K562 (cell line): Measurements from ENCODE around the gene TRAF3IP1. TPM values are rescaled to one million over a fixed set of nuclear protein-coding genes. Genes with fewer than 3 reads are reported as not detected.

ENCODE experiments used
- BRD4 ChIP-seq: fragments of 200-600 bp; sonication (generic); IDR thresholded peaks from 2 replicates; pipeline ENCODE4 v1.6.1; 2017; ENCODE audit warnings: inconsistent platforms
- CBFB ChIP-seq: sonication (generic); formaldehyde crosslinking; IDR thresholded peaks from 2 replicates; pipeline ENCODE4 v1.4.0; 2020; ENCODE audit warnings: mild to moderate bottlenecking, missing genetic modification reagents
- EP300 ChIP-seq: IDR thresholded peaks from 2 replicates; pipeline ENCODE4 v1.6.1; 2012; ENCODE audit warnings: low read length, improper control_type of control experiment
- EP400 ChIP-seq: fragments of 450-650 bp; IDR thresholded peaks from 2 replicates; pipeline ENCODE4 v1.6.1; 2017; ENCODE audit warnings: antibody characterized with exemption, mild to moderate bottlenecking, moderate library complexity
- KDM5B ChIP-seq: fragments of 200-600 bp; sonication (generic); IDR thresholded peaks from 2 replicates; pipeline ENCODE4 v1.6.1; 2012; ENCODE audit warnings: low read depth, mild to moderate bottlenecking, moderate library complexity, low read length, control low read depth, inconsistent platforms; ENCODE audit not compliant: insufficient replicate concordance
- SAFB2 ChIP-seq: fragments of 200-400 bp; formaldehyde crosslinking; IDR thresholded peaks from 2 replicates; pipeline ENCODE4 v1.6.1; 2018; ENCODE audit warnings: borderline replicate concordance, low read length, low read depth, moderate library complexity; ENCODE audit not compliant: severe bottlenecking
- TAF15 ChIP-seq: fragments of 200-400 bp; formaldehyde crosslinking; IDR thresholded peaks from 2 replicates; pipeline ENCODE4 v1.6.1; 2017; ENCODE audit warnings: mild to moderate bottlenecking, low read depth, low read length, moderate library complexity
- TAF9B ChIP-seq: fragments of 450-650 bp; IDR thresholded peaks from 2 replicates; pipeline ENCODE4 v1.6.1; 2018; ENCODE audit warnings: mild to moderate bottlenecking; ENCODE audit not compliant: partially characterized antibody
- TEAD2 ChIP-seq: fragments of 450-650 bp; IDR thresholded peaks from 2 replicates; pipeline ENCODE4 v1.6.1; 2016; ENCODE audit warnings: missing genetic modification characterization, control low read depth, missing compliant biosample characterization
- YBX1 ChIP-seq: fragments of 450-650 bp; IDR thresholded peaks from 2 replicates; pipeline ENCODE4 v1.7.1; 2016; ENCODE audit warnings: mild to moderate bottlenecking
- ZC3H4 ChIP-seq: sonication (generic); formaldehyde crosslinking; IDR thresholded peaks from 2 replicates; pipeline ENCODE4 v1.9.0; 2021; ENCODE audit warnings: missing genetic modification reagents, borderline replicate concordance
- ZFX ChIP-seq: sonication (generic); formaldehyde crosslinking; IDR thresholded peaks from 2 replicates; pipeline ENCODE4 v1.8.0; 2022; ENCODE audit warnings: mild to moderate bottlenecking, missing genetic modification reagents, moderate library complexity
- ZNF263 ChIP-seq: sonication (generic); formaldehyde crosslinking; IDR thresholded peaks from 2 replicates; pipeline ENCODE4 v1.8.0; 2022; ENCODE audit warnings: mild to moderate bottlenecking, missing genetic modification reagents, borderline replicate concordance
- ZNF445 ChIP-seq: fragments of 250-450 bp; sonication (Bioruptor Pico); IDR thresholded peaks from 2 replicates; pipeline ENCODE4 v1.4.0; 2020; ENCODE audit warnings: low read depth, mild to moderate bottlenecking, moderate library complexity
- ZNF778 ChIP-seq: fragments of 450-650 bp; formaldehyde crosslinking; IDR thresholded peaks from 2 replicates; pipeline ENCODE4 v1.4.0; 2020; ENCODE audit warnings: mild to moderate bottlenecking, moderate library complexity
- polyA plus RNA-seq, 8 experiments: library from polyadenylated mRNA; depleted of rRNA in 4 of 8; stranded (reverse) in 5 of 8; unstranded in 3 of 8; fragments of >200 nt; fragmentation: Nextera tagmentation in 2 of 8; fragmentation: Illumina TruSeq in 1 of 8; extraction: Ambion mirVana in 2 of 8; extraction: Trizol in 1 of 8; gene quantifications; 2 replicates each; pipeline versions ENCODE4 v1.2.1 to v1.2.3, GENCODE V29; 2011 to 2014; ENCODE audit warnings: inconsistent platforms in 1 of 8, missing spikeins in 1 of 8
- total RNA-seq, 7 experiments: library from RNA; depleted of rRNA in 6 of 7; stranded (reverse); fragments of >200 nt in 6 of 7; fragmentation: Illumina TruSeq in 2 of 7; extraction: Trizol in 2 of 7; gene quantifications; 2 replicates each; pipeline versions ENCODE4 v1.2.1 to v1.2.3, GENCODE V29; 2011 to 2021; ENCODE audit warnings: low replicate concordance in 1 of 7
- TF ChIP-seq, protein P1 (sequence below): fragments of 250-450 bp; sonication (Bioruptor Pico); IDR thresholded peaks from 2 replicates; pipeline ENCODE4 v1.4.0; 2020; ENCODE audit warnings: borderline replicate concordance
- TF ChIP-seq, protein P2 (sequence below), 2 experiments: IDR thresholded peaks; 2 replicates each; pipeline ENCODE4 v1.6.1; 2012; ENCODE audit warnings: improper control_type of control experiment in 2 of 2, low read depth in 2 of 2, low read length in 2 of 2, borderline replicate concordance in 1 of 2
- TF ChIP-seq, protein P3 (sequence below): fragments of 450-650 bp; formaldehyde crosslinking; IDR thresholded peaks from 2 replicates; pipeline ENCODE4 v1.4.0; 2022; ENCODE audit warnings: missing genetic modification characterization
- TF ChIP-seq, protein P4 (sequence below): fragments of 450-650 bp; formaldehyde crosslinking; IDR thresholded peaks from 2 replicates; pipeline ENCODE4 v1.4.0; 2020; ENCODE audit warnings: mild to moderate bottlenecking, moderate library complexity
- TF ChIP-seq, protein P5 (sequence below): sonication (generic); formaldehyde crosslinking; IDR thresholded peaks from 2 replicates; pipeline ENCODE4 v1.8.1; 2023; ENCODE audit warnings: mild to moderate bottlenecking, missing genetic modification reagents

Gene TRAF3IP1
- total and polyA plus RNA-seq, 9 of the 15 experiments (the other 6 are each of a cell fraction or from before 2014, with no cell fraction given) = 1.3 to 7.4 (median 3.4) TPM

DNA sequence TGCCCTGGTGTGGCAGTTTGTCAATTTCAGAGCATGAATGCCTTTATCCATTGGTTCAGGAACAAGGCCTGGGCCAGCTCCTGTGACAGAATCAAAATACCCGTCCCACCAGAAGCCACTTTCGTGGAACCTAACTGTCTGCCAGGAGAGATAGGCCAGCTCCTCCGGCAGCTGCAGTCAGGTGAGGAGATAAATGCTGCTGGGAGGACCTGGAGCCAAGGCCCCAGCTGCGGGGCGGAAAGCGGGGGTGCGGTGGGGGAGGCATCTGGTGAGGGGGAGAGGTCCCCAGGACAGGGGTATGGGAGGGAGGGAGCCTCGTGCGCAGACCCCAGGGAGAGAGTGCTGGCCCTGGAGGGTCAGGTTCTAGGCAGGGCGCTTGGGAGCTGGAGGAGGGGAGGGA, 102.0 kb downstream of the TRAF3IP1 start (continued):
- TF ChIP-seq, protein P1, sequence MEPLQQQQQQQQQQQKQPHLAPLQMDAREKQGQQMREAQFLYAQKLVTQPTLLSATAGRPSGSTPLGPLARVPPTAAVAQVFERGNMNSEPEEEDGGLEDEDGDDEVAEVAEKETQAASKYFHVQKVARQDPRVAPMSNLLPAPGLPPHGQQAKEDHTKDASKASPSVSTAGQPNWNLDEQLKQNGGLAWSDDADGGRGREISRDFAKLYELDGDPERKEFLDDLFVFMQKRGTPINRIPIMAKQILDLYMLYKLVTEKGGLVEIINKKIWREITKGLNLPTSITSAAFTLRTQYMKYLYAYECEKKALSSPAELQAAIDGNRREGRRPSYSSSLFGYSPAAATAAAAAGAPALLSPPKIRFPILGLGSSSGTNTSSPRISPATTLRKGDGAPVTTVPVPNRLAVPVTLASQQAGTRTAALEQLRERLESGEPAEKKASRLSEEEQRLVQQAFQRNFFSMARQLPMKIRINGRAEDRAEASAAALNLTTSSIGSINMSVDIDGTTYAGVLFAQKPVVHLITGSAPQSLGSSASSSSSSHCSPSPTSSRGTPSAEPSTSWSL (CRISPR knock-in tag) = no peak
- TF ChIP-seq, protein P2, sequence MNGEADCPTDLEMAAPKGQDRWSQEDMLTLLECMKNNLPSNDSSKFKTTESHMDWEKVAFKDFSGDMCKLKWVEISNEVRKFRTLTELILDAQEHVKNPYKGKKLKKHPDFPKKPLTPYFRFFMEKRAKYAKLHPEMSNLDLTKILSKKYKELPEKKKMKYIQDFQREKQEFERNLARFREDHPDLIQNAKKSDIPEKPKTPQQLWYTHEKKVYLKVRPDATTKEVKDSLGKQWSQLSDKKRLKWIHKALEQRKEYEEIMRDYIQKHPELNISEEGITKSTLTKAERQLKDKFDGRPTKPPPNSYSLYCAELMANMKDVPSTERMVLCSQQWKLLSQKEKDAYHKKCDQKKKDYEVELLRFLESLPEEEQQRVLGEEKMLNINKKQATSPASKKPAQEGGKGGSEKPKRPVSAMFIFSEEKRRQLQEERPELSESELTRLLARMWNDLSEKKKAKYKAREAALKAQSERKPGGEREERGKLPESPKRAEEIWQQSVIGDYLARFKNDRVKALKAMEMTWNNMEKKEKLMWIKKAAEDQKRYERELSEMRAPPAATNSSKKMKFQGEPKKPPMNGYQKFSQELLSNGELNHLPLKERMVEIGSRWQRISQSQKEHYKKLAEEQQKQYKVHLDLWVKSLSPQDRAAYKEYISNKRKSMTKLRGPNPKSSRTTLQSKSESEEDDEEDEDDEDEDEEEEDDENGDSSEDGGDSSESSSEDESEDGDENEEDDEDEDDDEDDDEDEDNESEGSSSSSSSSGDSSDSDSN (IDR thresholded peaks at IDR 0.05; ENCODE audit: borderline replicate concordance in 1 of 2, low read depth in 2 of 2, low read length in 2 of 2) = peak in 1 of 2 experiments; percentile 72; a peak in 1 of 4 replicates
- TF ChIP-seq ZC3H4 = no peak
- TF ChIP-seq, protein P3, sequence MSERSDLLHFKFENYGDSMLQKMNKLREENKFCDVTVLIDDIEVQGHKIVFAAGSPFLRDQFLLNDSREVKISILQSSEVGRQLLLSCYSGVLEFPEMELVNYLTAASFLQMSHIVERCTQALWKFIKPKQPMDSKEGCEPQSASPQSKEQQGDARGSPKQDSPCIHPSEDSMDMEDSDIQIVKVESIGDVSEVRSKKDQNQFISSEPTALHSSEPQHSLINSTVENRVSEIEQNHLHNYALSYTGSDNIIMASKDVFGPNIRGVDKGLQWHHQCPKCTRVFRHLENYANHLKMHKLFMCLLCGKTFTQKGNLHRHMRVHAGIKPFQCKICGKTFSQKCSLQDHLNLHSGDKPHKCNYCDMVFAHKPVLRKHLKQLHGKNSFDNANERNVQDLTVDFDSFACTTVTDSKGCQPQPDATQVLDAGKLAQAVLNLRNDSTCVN = no peak
- TF ChIP-seq TAF9B = peak; percentile 53
- TF ChIP-seq EP300 = peak; percentile 92
- no peak for TF ChIP-seq ZNF778 (CRISPR knock-in tag)
- TF ChIP-seq, protein P4, sequence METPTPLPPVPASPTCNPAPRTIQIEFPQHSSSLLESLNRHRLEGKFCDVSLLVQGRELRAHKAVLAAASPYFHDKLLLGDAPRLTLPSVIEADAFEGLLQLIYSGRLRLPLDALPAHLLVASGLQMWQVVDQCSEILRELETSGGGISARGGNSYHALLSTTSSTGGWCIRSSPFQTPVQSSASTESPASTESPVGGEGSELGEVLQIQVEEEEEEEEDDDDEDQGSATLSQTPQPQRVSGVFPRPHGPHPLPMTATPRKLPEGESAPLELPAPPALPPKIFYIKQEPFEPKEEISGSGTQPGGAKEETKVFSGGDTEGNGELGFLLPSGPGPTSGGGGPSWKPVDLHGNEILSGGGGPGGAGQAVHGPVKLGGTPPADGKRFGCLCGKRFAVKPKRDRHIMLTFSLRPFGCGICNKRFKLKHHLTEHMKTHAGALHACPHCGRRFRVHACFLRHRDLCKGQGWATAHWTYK = peak; percentile 98
- no peak for TF ChIP-seq YBX1
- TF ChIP-seq KDM5B = no peak
- TF ChIP-seq, protein P5, sequence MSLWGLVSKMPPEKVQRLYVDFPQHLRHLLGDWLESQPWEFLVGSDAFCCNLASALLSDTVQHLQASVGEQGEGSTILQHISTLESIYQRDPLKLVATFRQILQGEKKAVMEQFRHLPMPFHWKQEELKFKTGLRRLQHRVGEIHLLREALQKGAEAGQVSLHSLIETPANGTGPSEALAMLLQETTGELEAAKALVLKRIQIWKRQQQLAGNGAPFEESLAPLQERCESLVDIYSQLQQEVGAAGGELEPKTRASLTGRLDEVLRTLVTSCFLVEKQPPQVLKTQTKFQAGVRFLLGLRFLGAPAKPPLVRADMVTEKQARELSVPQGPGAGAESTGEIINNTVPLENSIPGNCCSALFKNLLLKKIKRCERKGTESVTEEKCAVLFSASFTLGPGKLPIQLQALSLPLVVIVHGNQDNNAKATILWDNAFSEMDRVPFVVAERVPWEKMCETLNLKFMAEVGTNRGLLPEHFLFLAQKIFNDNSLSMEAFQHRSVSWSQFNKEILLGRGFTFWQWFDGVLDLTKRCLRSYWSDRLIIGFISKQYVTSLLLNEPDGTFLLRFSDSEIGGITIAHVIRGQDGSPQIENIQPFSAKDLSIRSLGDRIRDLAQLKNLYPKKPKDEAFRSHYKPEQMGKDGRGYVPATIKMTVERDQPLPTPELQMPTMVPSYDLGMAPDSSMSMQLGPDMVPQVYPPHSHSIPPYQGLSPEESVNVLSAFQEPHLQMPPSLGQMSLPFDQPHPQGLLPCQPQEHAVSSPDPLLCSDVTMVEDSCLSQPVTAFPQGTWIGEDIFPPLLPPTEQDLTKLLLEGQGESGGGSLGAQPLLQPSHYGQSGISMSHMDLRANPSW (CRISPR knock-in tag) = no peak
- TF ChIP-seq BRD4 = no peak
- no peak for TF ChIP-seq TAF15
- no peak for TF ChIP-seq CBFB (CRISPR knock-in tag)
- no peak for TF ChIP-seq ZNF445 (CRISPR knock-in tag)
- TF ChIP-seq TEAD2 (tag) = no peak
- TF ChIP-seq ZFX (CRISPR knock-in tag) = peak; percentile 53; the same call in 1 of the 2 replicates
- TF ChIP-seq SAFB2 = no peak
- no peak for TF ChIP-seq ZNF263 (CRISPR knock-in tag)
- peak; percentile 42; the same call in 1 of the 2 replicates for TF ChIP-seq EP400
